ENCODE measurements around the gene UBTFL1. TPM values are rescaled to one million over a fixed set of nuclear protein-coding genes. Genes with fewer than 3 reads are reported as not detected.

UBTFL1 gene
- total and polyA plus RNA-seq, 4 donors = not detected

DNA sequence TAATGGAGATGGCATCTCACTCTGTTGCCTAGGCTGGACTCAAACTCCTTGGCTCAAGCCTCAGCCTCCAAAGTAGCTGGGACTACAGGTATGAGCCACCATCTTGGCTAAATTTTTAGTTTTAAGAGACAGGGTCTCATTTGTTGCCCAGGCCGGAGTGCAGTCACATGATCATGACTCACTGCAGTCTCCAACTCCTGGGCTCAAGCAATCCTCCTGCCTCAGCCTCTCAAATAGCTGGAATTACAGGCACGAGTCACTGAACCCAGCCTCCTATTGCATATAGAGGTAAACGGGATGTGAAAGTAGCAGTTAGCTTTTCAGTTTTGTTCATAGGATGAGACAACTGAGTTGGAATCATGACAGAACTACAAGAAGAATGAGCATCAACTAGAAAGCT, 39.2 kb downstream of the UBTFL1 start:
- TF ChIP-seq, protein P1, sequence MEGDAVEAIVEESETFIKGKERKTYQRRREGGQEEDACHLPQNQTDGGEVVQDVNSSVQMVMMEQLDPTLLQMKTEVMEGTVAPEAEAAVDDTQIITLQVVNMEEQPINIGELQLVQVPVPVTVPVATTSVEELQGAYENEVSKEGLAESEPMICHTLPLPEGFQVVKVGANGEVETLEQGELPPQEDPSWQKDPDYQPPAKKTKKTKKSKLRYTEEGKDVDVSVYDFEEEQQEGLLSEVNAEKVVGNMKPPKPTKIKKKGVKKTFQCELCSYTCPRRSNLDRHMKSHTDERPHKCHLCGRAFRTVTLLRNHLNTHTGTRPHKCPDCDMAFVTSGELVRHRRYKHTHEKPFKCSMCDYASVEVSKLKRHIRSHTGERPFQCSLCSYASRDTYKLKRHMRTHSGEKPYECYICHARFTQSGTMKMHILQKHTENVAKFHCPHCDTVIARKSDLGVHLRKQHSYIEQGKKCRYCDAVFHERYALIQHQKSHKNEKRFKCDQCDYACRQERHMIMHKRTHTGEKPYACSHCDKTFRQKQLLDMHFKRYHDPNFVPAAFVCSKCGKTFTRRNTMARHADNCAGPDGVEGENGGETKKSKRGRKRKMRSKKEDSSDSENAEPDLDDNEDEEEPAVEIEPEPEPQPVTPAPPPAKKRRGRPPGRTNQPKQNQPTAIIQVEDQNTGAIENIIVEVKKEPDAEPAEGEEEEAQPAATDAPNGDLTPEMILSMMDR (IDR thresholded peaks at IDR 0.05; ENCODE audit: control extremely low read depth, extremely low read depth) = no peak
- Histone ChIP-seq H3K9ac (ENCODE audit: insufficient read depth in 1 of 2, low read length in 2 of 2) (no peak overlapping the region), H3K4me1 (ENCODE audit: control insufficient read depth in 5 of 5, insufficient read depth in 5 of 5, low read length in 5 of 5) (no peaks in the 10 kb centered on the region), H3K4me3 (no peak overlapping the region), H3K27ac (ENCODE audit: low read depth in 1 of 2, low read length in 1 of 2) (no peak overlapping the region), H3K9me3 (ENCODE audit: control insufficient read depth in 4 of 4, insufficient read depth in 3 of 4, low read length in 3 of 4) (no peaks in the 10 kb centered on the region), H3K27me3 (ENCODE audit: control insufficient read depth in 3 of 3, insufficient read depth in 3 of 3, low read length in 2 of 3) (no peaks in the 10 kb centered on the region), H3K36me3 (ENCODE audit: control insufficient read depth in 4 of 4, insufficient read depth in 4 of 4, low read length in 4 of 4) (no peaks in the 10 kb centered on the region)
- WGBS, 2 donors = 84 to 85% methylated on average over 3 of the region's 3 CpGs
- ATAC-seq (ENCODE audit: insufficient read depth, low FRiP score) (no peak), DNase-seq (no peak)

DNA sequence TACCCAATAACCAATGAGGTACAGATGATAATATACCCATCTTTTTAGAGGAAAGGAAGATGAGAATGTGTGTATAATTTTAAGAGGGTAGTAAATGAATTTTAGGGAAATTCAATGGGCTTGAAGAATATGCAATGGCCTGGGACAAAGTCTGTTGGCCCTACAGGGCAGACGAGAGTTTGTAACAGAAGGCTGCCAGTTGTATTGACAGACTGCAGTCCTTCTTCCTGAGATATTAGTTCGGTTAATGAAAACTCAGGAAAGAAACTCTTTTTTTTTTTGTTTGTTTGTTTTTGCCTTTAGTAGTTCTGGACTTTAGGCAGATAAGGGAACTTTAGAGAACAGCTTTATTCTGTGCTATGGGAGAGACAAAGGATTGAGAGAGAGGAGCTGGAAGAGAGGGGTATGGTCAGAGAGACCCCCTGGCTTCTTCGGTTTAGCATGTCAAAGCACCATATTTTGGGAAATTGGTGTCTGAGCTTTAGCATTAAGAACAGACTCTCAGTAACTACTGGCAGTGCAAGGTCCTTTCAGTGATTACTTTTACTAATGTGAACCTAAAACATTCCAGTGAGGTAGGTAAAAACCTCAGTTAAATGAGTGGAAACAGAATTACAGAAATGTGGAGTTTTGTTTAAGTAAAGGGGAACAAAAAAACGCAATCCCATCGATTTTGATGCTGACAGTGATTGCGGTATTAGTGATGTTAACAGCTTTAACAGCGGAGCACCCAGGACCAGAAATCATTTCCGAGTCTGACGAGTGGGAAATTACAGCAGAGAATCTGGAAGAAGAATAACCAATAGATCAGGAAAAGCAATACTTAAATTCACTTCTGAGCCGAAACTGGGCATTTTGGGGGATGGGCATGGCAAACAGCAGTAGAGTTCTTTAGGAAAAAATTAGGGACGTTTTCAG, 48.1 kb downstream of the UBTFL1 start:
- H3K27ac ChIP-seq (ENCODE audit: low read depth in 1 of 2, low read length in 1 of 2) = no peak overlapping the region
- no peak for ATAC-seq (ENCODE audit: insufficient read depth, low FRiP score)
- WGBS, 2 donors = 35% methylated on average over 11 of the region's 11 CpGs

DNA sequence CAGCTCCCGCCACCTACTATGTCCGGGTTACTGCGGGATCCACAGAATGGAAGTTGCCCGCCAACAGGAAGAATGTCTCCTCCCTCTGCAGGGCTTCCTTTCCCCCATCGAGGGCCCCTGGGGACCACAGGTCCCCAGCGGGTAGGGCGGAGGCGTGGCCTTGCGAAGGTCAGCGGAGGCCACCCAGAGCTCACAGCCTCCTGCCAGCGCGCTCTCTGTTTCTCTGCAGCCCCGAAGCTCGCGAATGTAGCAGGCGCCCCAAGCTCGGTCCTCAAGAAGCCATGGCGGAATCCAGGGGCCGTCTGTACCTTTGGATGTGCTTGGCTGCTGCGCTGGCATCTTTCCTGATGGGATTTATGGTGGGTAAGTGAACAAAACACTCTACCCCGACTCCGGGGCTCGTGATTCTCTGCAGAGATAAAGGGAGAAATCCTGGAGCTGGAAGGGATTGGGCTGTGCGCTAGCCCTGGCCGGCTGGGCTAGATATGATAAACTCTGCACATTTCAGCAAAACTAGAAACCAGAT, 48.8 kb downstream of the UBTFL1 start, which contains the start of gene NAALAD2:
TSS of gene NAALAD2 (plus strand) at position 186 of the 526 bp plus-strand sequence. CDS start at position 282, 96 bp downstream.
- peak within 1 kb of the TSS; percentile 41 to 85 for H3K9ac ChIP-seq (ENCODE audit: insufficient read depth in 1 of 2, low read length in 2 of 2)
- peaks cover 0 to 13% (median 2%) of the 10 kb centered on the region in 5 donors for H3K4me1 ChIP-seq (ENCODE audit: control insufficient read depth in 5 of 5, insufficient read depth in 5 of 5, low read length in 5 of 5)
- ATAC-seq (ENCODE audit: insufficient read depth, low FRiP score) (peak; percentile 51), DNase-seq (peak; percentile 89 to 93 (median 91))
- H3K36me3 ChIP-seq (ENCODE audit: control insufficient read depth in 4 of 4, insufficient read depth in 4 of 4, low read length in 4 of 4) = peaks cover 0 to 6% (median 2%) of the 10 kb centered on the region in 4 donors
- H3K4me3 ChIP-seq = peak within 1 kb of the TSS; percentile 23
- no peaks in the 10 kb centered on the region for H3K9me3 ChIP-seq (ENCODE audit: control insufficient read depth in 4 of 4, insufficient read depth in 3 of 4, low read length in 3 of 4)
- TF ChIP-seq, protein P1 (IDR thresholded peaks at IDR 0.05; ENCODE audit: control extremely low read depth, extremely low read depth) = no peak
- H3K27me3 ChIP-seq (ENCODE audit: control insufficient read depth in 3 of 3, insufficient read depth in 3 of 3, low read length in 2 of 3) = no peaks in the 10 kb centered on the region
- WGBS, 2 donors = 1 to 2% methylated on average over 25 of the region's 25 CpGs
- H3K27ac ChIP-seq (ENCODE audit: low read depth in 1 of 2, low read length in 1 of 2) = no peak within 1 kb of the TSS

More for the DNA sequence above, 48.1 kb downstream of the UBTFL1 start:
- DNase-seq = no peak
- peaks cover 0 to 4% (median under 1%) of the 10 kb centered on the region in 4 donors for H3K36me3 ChIP-seq (ENCODE audit: control insufficient read depth in 4 of 4, insufficient read depth in 4 of 4, low read length in 4 of 4)
- H3K4me1 ChIP-seq (ENCODE audit: control insufficient read depth in 5 of 5, insufficient read depth in 5 of 5, low read length in 5 of 5) = peaks cover 0 to 13% (median 2%) of the 10 kb centered on the region in 5 donors
- TF ChIP-seq, protein P1 (IDR thresholded peaks at IDR 0.05; ENCODE audit: control extremely low read depth, extremely low read depth) = no peak
- no peaks in the 10 kb centered on the region for H3K9me3 ChIP-seq (ENCODE audit: control insufficient read depth in 4 of 4, insufficient read depth in 3 of 4, low read length in 3 of 4)
- H3K4me3 ChIP-seq = peak overlapping the region; percentile 23
- H3K27me3 ChIP-seq (ENCODE audit: control insufficient read depth in 3 of 3, insufficient read depth in 3 of 3, low read length in 2 of 3) = no peaks in the 10 kb centered on the region
- peak overlapping the region; percentile 41 to 85 for H3K9ac ChIP-seq (ENCODE audit: insufficient read depth in 1 of 2, low read length in 2 of 2)

Measured in lung (tissue), 12 donors.